Ovary (tissue), 9 donors: Measurements from ENCODE around the gene MBD6. TPM values are rescaled to one million over a fixed set of nuclear protein-coding genes. Genes with fewer than 3 reads are reported as not detected.

ENCODE experiments used
- DNase-seq, 5 donors: peaks; one replicate each; pipeline ENCODE4 v3.0.0-alpha.2; 2019 to 2020
- H3K27ac ChIP-seq, 2 donors: fragments of 200-600 bp; one replicate each; pipeline versions ENCODE4 v1.5.1 to v1.8.0; 2019 to 2022
- H3K27me3 ChIP-seq: fragments of 200-600 bp; one replicate; pipeline ENCODE4 v1.8.0; 2022
- H3K36me3 ChIP-seq: fragments of 200-600 bp; sonication (generic); one replicate; pipeline ENCODE4 v1.5.1; 2019
- H3K4me1 ChIP-seq: one replicate; pipeline ENCODE4 v1.8.1; 2013; ENCODE audit warnings: mild to moderate bottlenecking, moderate library complexity; ENCODE audit not compliant: insufficient read depth
- H3K4me3 ChIP-seq: fragments of 200-600 bp; sonication (generic); one replicate; pipeline ENCODE4 v1.5.1; 2017
- H3K9me3 ChIP-seq, 2 donors: fragments of 200-600 bp in 1 of 2; sonication (generic) in 1 of 2; one replicate each; pipeline versions ENCODE4 v1.5.1 to v1.8.1; 2013 to 2019; ENCODE audit warnings: mild to moderate bottlenecking in 1 of 2, moderate library complexity in 1 of 2
- EP300 ChIP-seq: sonication (generic); formaldehyde crosslinking; IDR thresholded peaks from one replicate; pipeline ENCODE4 v1.6.1; 2017; ENCODE audit warnings: antibody characterized with exemption
- POLR2A ChIP-seq: fragments of 450-650 bp; IDR thresholded peaks from one replicate; pipeline ENCODE4 v1.6.1; 2017; ENCODE audit warnings: antibody characterized with exemption, mild to moderate bottlenecking, moderate library complexity
- WGBS, 3 donors: extraction: QIAGEN DNeasy Blood & Tissue Kit in 1 of 3; methylation state at CpG; one replicate each; pipeline versions ENCODE4 v1.1.5 to v1.1.7; 2013 to 2017; 5-methylcytosine and 5-hydroxymethylcytosine counted together
- intact Hi-C, 4 donors: fragments of 100-400 bp; cut with DNase I; formaldehyde crosslinking; loops; one replicate each; pipeline versions ENCODE4 v1.11.0 to v1.15.1; 2022 to 2023
- polyA plus RNA-seq, 2 donors: library from polyadenylated mRNA; stranded (reverse); fragments of 200-250 nt in 1 of 2; fragments of 350-450 nt in 1 of 2; fragmentation: Illumina TruSeq in 1 of 2; extraction: RNeasy Lipid Tissue Mini Kit (QIAGEN cat#74804) in 1 of 2; gene quantifications; one replicate each; pipeline ENCODE4 v1.2.3, GENCODE V29; 2013 to 2014
- total RNA-seq, 7 donors: library from RNA; depleted of rRNA in 2 of 7; stranded (reverse); fragments of >200 nt in 2 of 7; fragmentation: NEBNext Ultra II Directional in 3 of 7; extraction: Animal tissue kit (Norgen Biotek cat#: 25700) in 3 of 7; gene quantifications; one replicate each; pipeline versions ENCODE4 v1.1.0 to v1.2.4, GENCODE V29; 2016 to 2023
- TF ChIP-seq, protein P1 (sequence below), 3 donors: fragments of 450-650 bp in 2 of 3; fragments of 200-600 bp in 1 of 3; IDR thresholded peaks; one replicate each; pipeline versions ENCODE4 v1.5.1 to v1.8.0; 2016 to 2022; ENCODE audit warnings: antibody characterized with exemption in 3 of 3, mild to moderate bottlenecking in 1 of 3
- donor health status: DM: no; HTN: no; CAD: no; lungs with moderate emphysema.
- donor health status: DM: no; HTN: no; CAD: no.
- donor health status: Bipolar disorder and iron deficiency.
- donor health status: DM: yes; HTN: yes; CAD: no.
- donor health status: DM: no; HTN: no; CAD: no.
- donor health status: DM: yes; HTN: yes; CAD: no.

Gene MBD6
- total and polyA plus RNA-seq, 9 donors: 18.1 to 122 (median 73.8) TPM

DNA sequence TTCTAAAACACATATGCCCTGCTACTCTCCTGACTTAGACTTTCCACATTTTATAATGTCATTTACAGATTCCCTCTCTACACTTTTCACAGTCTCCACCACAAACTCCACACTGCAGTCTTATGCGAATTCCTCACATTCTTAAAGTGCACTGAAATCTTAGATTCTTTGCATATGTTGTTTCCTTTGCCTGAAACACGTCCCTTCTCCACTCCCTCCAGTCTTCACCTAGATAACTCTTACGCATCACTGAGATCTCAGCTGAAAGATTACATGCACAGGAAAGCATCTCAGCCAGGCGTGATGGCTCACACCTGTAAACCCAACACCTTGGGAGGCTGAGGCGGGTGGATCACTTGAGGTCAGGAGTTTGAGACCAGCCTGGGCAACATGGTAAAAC is 39.2 kb upstream of the MBD6 start:
- intact Hi-C loops: no loop called here
- Histone ChIP-seq H3K4me1 (no peaks in the 10 kb centered on the region), H3K4me3 (no peak overlapping the region), H3K9me3 (no peaks in the 10 kb centered on the region), H3K27ac (no peak overlapping the region), H3K36me3 (no peaks in the 10 kb centered on the region), H3K27me3 (no peaks in the 10 kb centered on the region)
- 18 to 30% (median 23%) methylated on average over 5 of the region's 5 CpGs for WGBS, 3 donors
- TF ChIP-seq EP300 (no peak), POLR2A (no peak)
- TF ChIP-seq, protein P1, sequence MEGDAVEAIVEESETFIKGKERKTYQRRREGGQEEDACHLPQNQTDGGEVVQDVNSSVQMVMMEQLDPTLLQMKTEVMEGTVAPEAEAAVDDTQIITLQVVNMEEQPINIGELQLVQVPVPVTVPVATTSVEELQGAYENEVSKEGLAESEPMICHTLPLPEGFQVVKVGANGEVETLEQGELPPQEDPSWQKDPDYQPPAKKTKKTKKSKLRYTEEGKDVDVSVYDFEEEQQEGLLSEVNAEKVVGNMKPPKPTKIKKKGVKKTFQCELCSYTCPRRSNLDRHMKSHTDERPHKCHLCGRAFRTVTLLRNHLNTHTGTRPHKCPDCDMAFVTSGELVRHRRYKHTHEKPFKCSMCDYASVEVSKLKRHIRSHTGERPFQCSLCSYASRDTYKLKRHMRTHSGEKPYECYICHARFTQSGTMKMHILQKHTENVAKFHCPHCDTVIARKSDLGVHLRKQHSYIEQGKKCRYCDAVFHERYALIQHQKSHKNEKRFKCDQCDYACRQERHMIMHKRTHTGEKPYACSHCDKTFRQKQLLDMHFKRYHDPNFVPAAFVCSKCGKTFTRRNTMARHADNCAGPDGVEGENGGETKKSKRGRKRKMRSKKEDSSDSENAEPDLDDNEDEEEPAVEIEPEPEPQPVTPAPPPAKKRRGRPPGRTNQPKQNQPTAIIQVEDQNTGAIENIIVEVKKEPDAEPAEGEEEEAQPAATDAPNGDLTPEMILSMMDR (IDR thresholded peaks at IDR 0.05): no peak
- DNase-seq: no peak

DNA sequence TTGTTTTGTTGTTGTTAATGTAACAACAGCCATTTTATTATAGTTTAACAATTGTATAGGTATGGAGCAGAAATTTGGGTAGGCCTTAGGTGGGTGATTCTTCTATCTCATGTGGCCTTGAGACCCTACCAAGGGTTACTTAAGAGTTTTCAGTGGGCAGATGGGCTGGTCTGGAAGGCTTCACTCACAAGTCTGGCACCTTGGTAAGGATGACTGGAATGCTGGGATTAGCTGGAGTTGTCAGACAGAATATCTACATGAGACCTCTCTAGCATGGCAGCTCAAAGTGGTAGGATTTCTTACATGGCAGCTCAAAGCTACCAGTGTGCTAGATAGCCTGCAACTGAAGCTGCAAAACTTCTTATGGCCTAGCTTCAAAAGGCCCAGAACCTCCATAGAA is 36.9 kb upstream of the MBD6 start:
- no peak for DNase-seq

DNA sequence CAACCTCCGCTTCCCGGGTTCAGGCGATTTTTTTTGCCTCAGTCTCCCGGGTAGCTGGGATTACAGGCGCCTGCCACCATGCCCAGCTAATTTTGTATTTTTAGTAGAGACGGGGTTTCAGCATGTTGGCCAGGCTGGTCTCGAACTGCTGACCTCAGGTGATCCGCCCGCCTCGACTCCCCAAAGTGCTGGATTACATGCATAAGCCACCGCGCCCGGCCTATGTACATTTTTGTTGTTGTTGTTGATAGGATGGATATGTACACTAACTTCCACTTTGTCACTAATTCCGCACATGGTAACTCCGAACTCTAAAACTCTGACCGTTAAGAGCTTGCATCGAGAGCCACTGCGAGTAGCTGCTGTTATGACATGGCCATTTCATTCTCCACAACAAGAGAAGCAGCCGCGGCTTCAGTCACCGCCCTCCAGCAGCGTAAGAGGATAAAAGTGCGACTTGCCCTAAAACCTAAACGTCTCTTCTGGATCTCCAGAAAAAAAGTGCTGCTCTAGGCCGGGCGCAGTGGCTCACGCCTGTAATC is 35.5 kb upstream of the MBD6 start:
- H3K27me3 ChIP-seq: no peaks in the 10 kb centered on the region
- intact Hi-C loops: no loop called here
- H3K36me3 ChIP-seq: no peaks in the 10 kb centered on the region
- H3K4me3 ChIP-seq: peak overlapping the region; percentile 81
- 79 to 86% (median 82%) methylated on average over 27 of the region's 27 CpGs for WGBS, 3 donors
- no peak for TF ChIP-seq EP300
- TF ChIP-seq, protein P1 (IDR thresholded peaks at IDR 0.05): no peak
- no peak overlapping the region for H3K27ac ChIP-seq
- DNase-seq: peak in 2 of 5 donors; percentile 44 to 55
- peaks cover 5% of the 10 kb centered on the region for H3K4me1 ChIP-seq
- no peaks in the 10 kb centered on the region for H3K9me3 ChIP-seq

More for the DNA sequence above, 36.9 kb upstream of the MBD6 start:
- intact Hi-C loops: no loop called here
- H3K27me3 ChIP-seq: no peaks in the 10 kb centered on the region
- H3K36me3 ChIP-seq: no peaks in the 10 kb centered on the region
- peaks cover 5% of the 10 kb centered on the region for H3K4me1 ChIP-seq
- no peak overlapping the region for H3K4me3 ChIP-seq
- TF ChIP-seq EP300 (no peak), POLR2A (no peak)
- TF ChIP-seq, protein P1 (IDR thresholded peaks at IDR 0.05): no peak
- no peak overlapping the region for H3K27ac ChIP-seq
- no peaks in the 10 kb centered on the region for H3K9me3 ChIP-seq

DNA sequence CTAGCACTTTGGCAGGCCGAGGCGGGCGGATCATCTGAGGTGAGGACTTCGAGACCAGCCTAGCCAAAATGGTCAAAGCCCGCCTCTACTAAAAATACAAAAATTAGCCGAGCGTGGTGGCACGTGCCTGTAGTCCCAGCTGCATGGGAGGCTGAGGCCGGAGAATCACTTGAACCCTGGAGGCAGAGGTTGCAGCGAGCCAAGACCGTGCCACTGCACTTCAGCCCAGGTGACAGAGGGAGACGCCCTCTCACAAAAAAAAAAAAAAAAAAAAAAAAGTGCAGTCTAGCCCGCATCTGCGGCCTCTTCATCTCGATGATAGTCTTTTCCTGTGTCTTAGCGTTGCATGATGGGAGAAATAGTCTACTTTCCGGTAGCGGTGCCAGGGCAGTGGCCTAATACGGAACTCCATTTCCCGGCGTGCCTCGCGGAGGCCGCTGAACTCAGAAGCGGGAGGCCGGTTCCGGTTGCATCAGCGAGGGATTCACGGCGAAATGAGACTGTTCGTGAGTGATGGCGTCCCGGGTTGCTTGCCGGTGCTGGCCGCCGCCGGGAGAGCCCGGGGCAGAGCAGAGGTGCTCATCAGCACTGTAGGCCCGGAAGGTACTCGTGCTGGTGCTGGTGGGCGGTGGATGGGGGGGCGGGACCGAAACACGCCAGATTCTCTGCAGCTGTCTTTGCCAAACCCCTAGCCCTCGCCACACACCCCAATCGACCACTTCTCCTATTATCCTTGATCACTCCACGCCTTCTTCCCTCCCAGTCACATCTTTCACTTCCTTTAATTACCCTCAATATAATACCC is 34.8 kb upstream of the MBD6 start, which contains the start of gene MARS1:
Gene MARS1 (plus strand): TSS at position 472 of the 805 bp plus-strand sequence. CDS start 23 bp downstream, at position 495.
- peak within 1 kb of the TSS in 1 of 2 donors; percentile 46 for H3K27ac ChIP-seq
- WGBS, 3 donors: 1 to 5% (median 2%) methylated on average over 47 of the region's 47 CpGs
- H3K9me3 ChIP-seq: no peaks in the 10 kb centered on the region
- H3K27me3 ChIP-seq: no peaks in the 10 kb centered on the region
- intact Hi-C loops: no loop called here
- peak; percentile 90 to 95 (median 91) for DNase-seq
- TF ChIP-seq EP300 (no peak), POLR2A (peak; percentile 64)
- TF ChIP-seq, protein P1 (IDR thresholded peaks at IDR 0.05): peak in 1 of 3 donors; percentile 9
- H3K4me3 ChIP-seq: peak within 1 kb of the TSS; percentile 81
- H3K4me1 ChIP-seq: peaks cover 5% of the 10 kb centered on the region
- H3K36me3 ChIP-seq: no peaks in the 10 kb centered on the region
